Activated CD4-positive, alpha-beta T cell treated with anti-CD3 and anti-CD28 coated beads, Interleukin-2, amount 50 U/mL, for 4 hours (primary cell): ENCODE data around the gene SYNE1.

Source experiments
- DNase-seq, 2 experiments: peaks; one replicate each; pipeline ENCODE4 v3.0.0-alpha.2; 2020

The SYNE1 gene

GRCh38 chr6:152123076-152123475 is 514.1 kb downstream of the SYNE1 start:
- no peak for DNase-seq

GRCh38 chr6:152122434-152122833 is 514.7 kb downstream of the SYNE1 start:
- DNase-seq, result no peak

GRCh38 chr6:152121910-152122309 is 515.3 kb downstream of the SYNE1 start:
- DNase-seq, result no peak

GRCh38 chr6:152119831-152120230 is 517.3 kb downstream of the SYNE1 start:
- no peak for DNase-seq

GRCh38 chr6:152118678-152119077 is 518.5 kb downstream of the SYNE1 start:
- no peak for DNase-seq

GRCh38 chr6:152118224-152118623 is 518.9 kb downstream of the SYNE1 start:
- no peak for DNase-seq

GRCh38 chr6:152117156-152118133 is 519.7 kb downstream of the SYNE1 start:
- no peak for DNase-seq

- no peak for DNase-seq
Observed at GRCh38 chr6:152112491-152113261, 524.5 kb downstream of the SYNE1 start.

- DNase-seq, result no peak
Observed at GRCh38 chr6:152110886-152111820, 526.0 kb downstream of the SYNE1 start.

- DNase-seq, result no peak
Observed at GRCh38 chr6:152107973-152108372, 529.2 kb downstream of the SYNE1 start.

GRCh38 chr6:152100183-152100618 is 537.0 kb downstream of the SYNE1 start:
- DNase-seq, result no peak

GRCh38 chr6:152099446-152100182 is 537.5 kb downstream of the SYNE1 start:
- no peak for DNase-seq

GRCh38 chr6:152098683-152099082 is 538.5 kb downstream of the SYNE1 start:
- no peak for DNase-seq

GRCh38 chr6:152096863-152097496 is 540.2 kb downstream of the SYNE1 start:
- no peak for DNase-seq

- DNase-seq, result no peak
Observed at GRCh38 chr6:152094992-152095592, 542.1 kb downstream of the SYNE1 start.

GRCh38 chr6:152094276-152094675 is 542.9 kb downstream of the SYNE1 start:
- no peak for DNase-seq

- DNase-seq, result no peak
Observed at GRCh38 chr6:152093711-152094110, 543.5 kb downstream of the SYNE1 start.

GRCh38 chr6:152091851-152092341 is 545.3 kb downstream of the SYNE1 start:
- DNase-seq, result no peak

GRCh38 chr6:152091201-152091600 is 546.0 kb downstream of the SYNE1 start:
- no peak for DNase-seq

GRCh38 chr6:152089992-152090391 is 547.2 kb downstream of the SYNE1 start:
- DNase-seq, result no peak

GRCh38 chr6:152087701-152088100 is 549.5 kb downstream of the SYNE1 start:
- DNase-seq, result no peak
